ENCODE results near the gene SYCP1. TPM values are rescaled to one million over a fixed set of nuclear protein-coding genes. Genes with fewer than 3 reads are reported as not detected.

The SYCP1 gene
- total RNA-seq, 1 experiment from 2014 or later, result not detected

DNA sequence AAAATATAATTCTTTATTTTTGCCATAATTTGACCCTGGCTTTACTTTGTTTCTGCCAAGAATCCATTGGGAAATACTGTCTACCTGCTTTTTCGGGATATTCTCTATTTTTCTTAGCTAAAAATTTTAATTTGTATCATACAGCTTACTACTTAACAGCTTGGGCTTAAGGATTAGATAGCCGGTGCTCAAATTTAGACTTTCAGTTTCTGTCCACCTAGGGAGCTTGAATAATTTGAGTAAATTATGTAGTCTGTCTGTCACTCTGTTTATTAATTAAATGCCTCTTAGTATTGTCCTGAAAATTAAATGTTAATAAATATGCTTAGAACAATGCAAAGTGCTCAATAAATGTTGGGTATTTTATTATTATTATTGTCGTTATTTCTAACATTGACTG, 6.7 kb downstream of the SYCP1 start:
- no peaks in the 10 kb centered on the region; the same call in 1 of the 2 replicates for H3K27me3 Mint-ChIP-seq (ENCODE audit: low read depth)
- H3K4me1 Mint-ChIP-seq, result no peaks in the 10 kb centered on the region
- TF ChIP-seq, protein P1, sequence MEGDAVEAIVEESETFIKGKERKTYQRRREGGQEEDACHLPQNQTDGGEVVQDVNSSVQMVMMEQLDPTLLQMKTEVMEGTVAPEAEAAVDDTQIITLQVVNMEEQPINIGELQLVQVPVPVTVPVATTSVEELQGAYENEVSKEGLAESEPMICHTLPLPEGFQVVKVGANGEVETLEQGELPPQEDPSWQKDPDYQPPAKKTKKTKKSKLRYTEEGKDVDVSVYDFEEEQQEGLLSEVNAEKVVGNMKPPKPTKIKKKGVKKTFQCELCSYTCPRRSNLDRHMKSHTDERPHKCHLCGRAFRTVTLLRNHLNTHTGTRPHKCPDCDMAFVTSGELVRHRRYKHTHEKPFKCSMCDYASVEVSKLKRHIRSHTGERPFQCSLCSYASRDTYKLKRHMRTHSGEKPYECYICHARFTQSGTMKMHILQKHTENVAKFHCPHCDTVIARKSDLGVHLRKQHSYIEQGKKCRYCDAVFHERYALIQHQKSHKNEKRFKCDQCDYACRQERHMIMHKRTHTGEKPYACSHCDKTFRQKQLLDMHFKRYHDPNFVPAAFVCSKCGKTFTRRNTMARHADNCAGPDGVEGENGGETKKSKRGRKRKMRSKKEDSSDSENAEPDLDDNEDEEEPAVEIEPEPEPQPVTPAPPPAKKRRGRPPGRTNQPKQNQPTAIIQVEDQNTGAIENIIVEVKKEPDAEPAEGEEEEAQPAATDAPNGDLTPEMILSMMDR (conservative IDR thresholded peaks at IDR 0.05), result no peak
- no peaks in the 10 kb centered on the region for H3K4me1 ChIP-seq (ENCODE audit: insufficient read depth, low read length)
- H4K8ac ChIP-seq (replicated peaks; ENCODE audit: insufficient read length, low read depth, low read length), result no peak overlapping the region
- WGBS (ENCODE audit: extremely low coverage, insufficient read length, low lambda C conversion rate), result no CpG with 5 or more reads among the region's 3 CpGs
- H3K4me3 Mint-ChIP-seq, result no peak overlapping the region
- H3K14ac ChIP-seq (ENCODE audit: insufficient read depth, low read length), result no peak overlapping the region
- no peaks in the 10 kb centered on the region for H3K23me2 ChIP-seq (ENCODE audit: insufficient read length, low read depth, low read length, poor library complexity, severe bottlenecking)
- H4K20me1 ChIP-seq (ENCODE audit: control insufficient read depth, insufficient read depth, insufficient read length), result no peaks in the 10 kb centered on the region
- H3K27ac ChIP-seq (ENCODE audit: insufficient read length, low read depth, low read length), result no peak overlapping the region
- no peak overlapping the region for H2AFZ ChIP-seq (ENCODE audit: low read length)
- no peak overlapping the region for H2AK5ac ChIP-seq (ENCODE audit: insufficient read length, low read length)
- H3K23ac ChIP-seq (ENCODE audit: insufficient read length, low read depth, low read length), result no peak overlapping the region
- no peak overlapping the region for H3K4ac ChIP-seq (ENCODE audit: low read depth, low read length)
- no peak overlapping the region for H4K91ac ChIP-seq (ENCODE audit: insufficient read length, low read depth, low read length)
- H2BK15ac ChIP-seq (ENCODE audit: low read depth, low read length), result no peak overlapping the region
- no peaks in the 10 kb centered on the region for H3K79me1 ChIP-seq (ENCODE audit: insufficient read depth, low read depth, low read length, poor library complexity, severe bottlenecking)
- no peak overlapping the region for H4K5ac ChIP-seq (ENCODE audit: insufficient read length, low read depth, low read length)
- H3K27me3 ChIP-seq (ENCODE audit: insufficient read depth, low read length), result no peaks in the 10 kb centered on the region
- no peak overlapping the region for H3K56ac ChIP-seq (ENCODE audit: insufficient read length, low read depth, low read length)
- H2BK12ac ChIP-seq (ENCODE audit: insufficient read length, low read depth, low read length), result no peak overlapping the region
- no peak overlapping the region for H2BK120ac ChIP-seq (ENCODE audit: low read depth, low read length, poor library complexity, severe bottlenecking)
- no peak overlapping the region for H3K18ac ChIP-seq (ENCODE audit: insufficient read length, low read depth, low read length)
- no peaks in the 10 kb centered on the region for H3K9me3 Mint-ChIP-seq
- H2BK5ac ChIP-seq (ENCODE audit: insufficient read length, low read length), result no peak overlapping the region
- no peak overlapping the region for H3K9ac ChIP-seq (ENCODE audit: extremely low read depth, insufficient read length, low read length)
- no peak overlapping the region for H2BK20ac ChIP-seq (ENCODE audit: low read depth, low read length, poor library complexity, severe bottlenecking)
- no peaks in the 10 kb centered on the region for H3K36me3 Mint-ChIP-seq (ENCODE audit: insufficient read depth in 1 of 3, low read depth in 3 of 3)
- no peak for DNase-seq
- no peaks in the 10 kb centered on the region for H3K79me2 ChIP-seq (ENCODE audit: insufficient read depth, low read length)
- no peak overlapping the region for H3T11ph ChIP-seq (ENCODE audit: low read length)
- no peak overlapping the region for H3K4me2 ChIP-seq (ENCODE audit: insufficient read depth, insufficient read length, low read length)
- H3K27ac Mint-ChIP-seq, result no peak overlapping the region
- no peaks in the 10 kb centered on the region for H3K9me3 ChIP-seq (ENCODE audit: control insufficient read depth, low read depth, low read length)

Data from H9 (cell line).